ENCODE results near the gene CCDC90B. TPM values are rescaled to one million over a fixed set of nuclear protein-coding genes. Genes with fewer than 3 reads are reported as not detected.
"Not testable (repeated sequence)": the region's sequence is repeated elsewhere in the genome, so short reads cannot be mapped to it uniquely, and the experiment has no call there.

CCDC90B gene
- total RNA-seq, 1 donor from 2014 or later: 37.2 TPM

GRCh38 chr11:83293457-83293774, 7.2 kb upstream of the CCDC90B start:
- ATAC-seq: no peak
- intact Hi-C loops (cut with DNase I): loop anchor here (5.0 kb wide), 1 partner anchor 524 kb away; no protein-coding TSS in a partner anchor
- no peak for DNase-seq (ENCODE audit: low spot score)

- no peak for DNase-seq (ENCODE audit: low spot score)
- intact Hi-C loops (cut with DNase I): loop anchor here (5.0 kb wide), 1 partner anchor 524 kb away; no protein-coding TSS in a partner anchor
- ATAC-seq: peak; percentile 81
Measured at GRCh38 chr11:83292709-83293456, 6.7 kb upstream of the CCDC90B start.

GRCh38 chr11:83287631-83288030, 1.5 kb upstream of the CCDC90B start:
- no peak for ATAC-seq
- no peak for DNase-seq (ENCODE audit: low spot score)
- intact Hi-C loops (cut with DNase I): no loop called here

- ATAC-seq (peak; percentile 71), DNase-seq (ENCODE audit: low spot score) (no peak)
- intact Hi-C loops (cut with DNase I): no loop called here
Measured at GRCh38 chr11:83285151-83285770, 906 bp downstream of the CCDC90B start.

GRCh38 chr11:83284501-83285150, 1.5 kb downstream of the CCDC90B start:
- intact Hi-C loops (cut with DNase I): no loop called here
- no peak for ATAC-seq
- no peak for DNase-seq (ENCODE audit: low spot score)

GRCh38 chr11:83282084-83282716, 4.0 kb downstream of the CCDC90B start:
- ATAC-seq (no peak), DNase-seq (ENCODE audit: low spot score) (no peak)
- intact Hi-C loops (cut with DNase I): no loop called here

DNA sequence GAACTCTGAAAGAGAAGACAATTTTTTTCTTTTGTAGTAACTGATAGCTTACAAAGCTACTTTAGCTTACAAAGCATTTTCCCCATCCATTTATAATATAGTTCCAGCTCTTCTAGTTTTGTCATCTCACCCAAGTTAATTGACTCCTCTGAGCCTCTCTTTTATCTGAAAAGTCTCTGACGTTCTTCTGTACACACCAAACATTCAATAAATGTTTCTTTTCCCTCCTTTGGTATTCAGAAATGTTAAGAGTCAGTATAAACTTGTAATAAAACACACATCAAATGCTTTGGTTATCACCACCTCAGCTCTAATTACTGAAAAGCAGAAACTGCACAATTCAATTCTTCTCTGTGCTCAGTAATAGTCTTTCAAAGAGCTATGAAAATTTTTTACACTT, 5.9 kb downstream of the CCDC90B start:
- ATAC-seq (no peak), DNase-seq (ENCODE audit: low spot score) (no peak)
- intact Hi-C loops (cut with DNase I): no loop called here

DNA sequence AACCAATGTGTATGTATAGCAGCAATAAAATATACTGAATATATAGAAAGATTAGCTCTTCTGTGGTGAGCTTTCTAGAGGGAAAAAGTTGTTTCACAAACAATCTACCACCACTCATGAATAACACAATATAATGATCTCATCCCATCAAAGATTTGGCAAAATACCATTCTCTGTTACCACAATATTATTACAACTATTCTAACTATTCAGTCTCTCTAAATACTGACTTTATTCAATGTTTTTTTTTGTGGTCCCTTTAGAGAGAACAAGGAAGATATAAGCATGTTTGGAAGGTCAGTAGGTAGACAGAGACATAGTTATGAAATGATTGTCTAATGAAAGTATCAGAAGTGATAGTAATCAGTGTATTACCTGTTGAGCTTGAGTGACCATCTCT, 7.8 kb downstream of the CCDC90B start:
- DNase-seq (ENCODE audit: low spot score) (no peak), ATAC-seq (no peak)
- intact Hi-C loops (cut with DNase I): no loop called here

- intact Hi-C loops (cut with DNase I): no loop called here
- no peak for ATAC-seq
- no peak for DNase-seq (ENCODE audit: low spot score)
Measured at GRCh38 chr11:83275888-83276641, 10.1 kb downstream of the CCDC90B start.

GRCh38 chr11:83272627-83273026, 13.5 kb downstream of the CCDC90B start:
- intact Hi-C loops (cut with DNase I): no loop called here
- ATAC-seq (no peak), DNase-seq (ENCODE audit: low spot score) (no peak)

GRCh38 chr11:83271734-83272133, 14.4 kb downstream of the CCDC90B start:
- intact Hi-C loops (cut with DNase I); DNase-seq (ENCODE audit: low spot score); ATAC-seq: not testable (repeated sequence)

- intact Hi-C loops (cut with DNase I); ATAC-seq; DNase-seq (ENCODE audit: low spot score): not testable (repeated sequence)
Measured at GRCh38 chr11:83269080-83269479, 17.1 kb downstream of the CCDC90B start.

- DNase-seq (ENCODE audit: low spot score) (no peak), ATAC-seq (no peak)
- intact Hi-C loops (cut with DNase I): no loop called here
Measured at GRCh38 chr11:83265331-83265730, 20.8 kb downstream of the CCDC90B start.

GRCh38 chr11:83259559-83259958, 26.6 kb downstream of the CCDC90B start:
- DNase-seq (ENCODE audit: low spot score) (no peak), ATAC-seq (no peak)
- intact Hi-C loops (cut with DNase I): no loop called here

- ATAC-seq (no peak), DNase-seq (ENCODE audit: low spot score) (no peak)
Measured at GRCh38 chr11:83257761-83258168, 28.4 kb downstream of the CCDC90B start.

GRCh38 chr11:83256602-83257340, 29.4 kb downstream of the CCDC90B start:
- ATAC-seq: no peak
- DNase-seq (ENCODE audit: low spot score): no peak
- intact Hi-C loops (cut with DNase I): no loop called here

More at GRCh38 chr11:83257761-83258168, 28.4 kb downstream of the CCDC90B start:
- intact Hi-C loops (cut with DNase I): no loop called here

- no peak for DNase-seq (ENCODE audit: low spot score)
- ATAC-seq: no peak
- intact Hi-C loops (cut with DNase I): no loop called here
Measured at GRCh38 chr11:83255366-83255765, 30.8 kb downstream of the CCDC90B start.

DNA sequence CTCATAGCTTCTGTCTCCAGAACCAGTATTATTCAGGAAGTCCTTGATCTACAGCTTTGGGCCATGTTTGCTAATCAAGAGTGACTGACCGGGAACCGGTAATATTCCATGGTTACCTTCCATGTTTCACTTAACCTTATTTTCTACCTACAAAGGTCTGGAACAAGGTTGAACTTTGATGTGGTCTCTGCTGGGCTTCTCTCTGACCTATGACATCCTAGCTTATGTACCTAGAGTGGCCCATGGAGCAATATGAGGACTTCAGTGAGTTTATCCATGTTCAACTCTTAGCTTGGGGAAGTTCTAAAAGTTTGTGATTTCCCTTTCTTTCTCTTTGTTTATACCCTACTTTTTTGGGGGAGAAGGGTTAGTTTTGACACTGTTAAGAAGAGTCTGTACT, 33.2 kb downstream of the CCDC90B start:
- intact Hi-C loops (cut with DNase I): no loop called here
- ATAC-seq (no peak), DNase-seq (ENCODE audit: low spot score) (no peak)
